ENCODE data around the gene ADARB2.

- TF ChIP-seq CTCF (conservative IDR thresholded peaks at IDR 0.05 in 1 of 2, IDR thresholded peaks at IDR 0.05 in 1 of 2; ENCODE audit: low read depth in 1 of 2, low read length in 2 of 2) (no peak), EZH2 (IDR thresholded peaks at IDR 0.05; ENCODE audit: low read length, missing control alignments) (no peak)
Measured at GRCh38 chr10:1376384-1376945, 360.9 kb downstream of the ADARB2 start.
